ENCODE measurements around the gene IPCEF1. TPM values are rescaled to one million over a fixed set of nuclear protein-coding genes. Genes with fewer than 3 reads are reported as not detected.

Gene IPCEF1
- total RNA-seq, 1 experiment from 2014 or later = 0.28 TPM

DNA sequence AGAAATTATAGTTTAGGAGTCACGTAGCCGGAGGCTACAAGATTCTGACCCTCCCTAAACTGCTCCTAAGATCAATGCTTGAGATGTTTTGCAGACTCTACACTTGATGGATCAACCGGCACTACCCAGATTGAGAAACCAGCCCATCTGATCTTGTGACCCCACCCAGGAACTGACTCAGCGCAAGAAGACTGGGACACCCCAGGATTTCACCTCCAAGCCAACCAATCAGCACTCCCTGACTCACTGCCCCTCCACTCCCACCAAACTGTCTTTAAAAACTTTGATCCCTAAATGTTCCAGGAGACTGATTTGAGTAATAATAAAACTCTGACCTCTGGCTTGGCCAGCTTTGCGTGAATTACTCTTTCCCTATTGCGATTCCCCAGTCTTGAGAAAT lies 217.8 kb downstream of the IPCEF1 start:
- no peaks in the 10 kb centered on the region for H3K9me3 ChIP-seq (ENCODE audit: control insufficient read depth, insufficient read depth, low read depth, low read length)
- no peaks in the 10 kb centered on the region for H3K36me3 ChIP-seq (ENCODE audit: control insufficient read depth, insufficient read depth, low read length)
- H3K4me1 ChIP-seq (ENCODE audit: control insufficient read depth, insufficient read depth, low read length) = no peaks in the 10 kb centered on the region
- POLR2A ChIA-PET = no interaction called here
- CTCF ChIA-PET = no interaction called here
- ATAC-seq (no peak), DNase-seq (ENCODE audit: low read depth, low spot score) (no peak)
- no TSS peak for BruUV-seq (replicated peaks)
- no peak for TF ChIP-seq SIN3A (IDR thresholded peaks at IDR 0.05; ENCODE audit: borderline replicate concordance, insufficient read depth, low read depth, low read length)
- TF ChIP-seq, protein P1, sequence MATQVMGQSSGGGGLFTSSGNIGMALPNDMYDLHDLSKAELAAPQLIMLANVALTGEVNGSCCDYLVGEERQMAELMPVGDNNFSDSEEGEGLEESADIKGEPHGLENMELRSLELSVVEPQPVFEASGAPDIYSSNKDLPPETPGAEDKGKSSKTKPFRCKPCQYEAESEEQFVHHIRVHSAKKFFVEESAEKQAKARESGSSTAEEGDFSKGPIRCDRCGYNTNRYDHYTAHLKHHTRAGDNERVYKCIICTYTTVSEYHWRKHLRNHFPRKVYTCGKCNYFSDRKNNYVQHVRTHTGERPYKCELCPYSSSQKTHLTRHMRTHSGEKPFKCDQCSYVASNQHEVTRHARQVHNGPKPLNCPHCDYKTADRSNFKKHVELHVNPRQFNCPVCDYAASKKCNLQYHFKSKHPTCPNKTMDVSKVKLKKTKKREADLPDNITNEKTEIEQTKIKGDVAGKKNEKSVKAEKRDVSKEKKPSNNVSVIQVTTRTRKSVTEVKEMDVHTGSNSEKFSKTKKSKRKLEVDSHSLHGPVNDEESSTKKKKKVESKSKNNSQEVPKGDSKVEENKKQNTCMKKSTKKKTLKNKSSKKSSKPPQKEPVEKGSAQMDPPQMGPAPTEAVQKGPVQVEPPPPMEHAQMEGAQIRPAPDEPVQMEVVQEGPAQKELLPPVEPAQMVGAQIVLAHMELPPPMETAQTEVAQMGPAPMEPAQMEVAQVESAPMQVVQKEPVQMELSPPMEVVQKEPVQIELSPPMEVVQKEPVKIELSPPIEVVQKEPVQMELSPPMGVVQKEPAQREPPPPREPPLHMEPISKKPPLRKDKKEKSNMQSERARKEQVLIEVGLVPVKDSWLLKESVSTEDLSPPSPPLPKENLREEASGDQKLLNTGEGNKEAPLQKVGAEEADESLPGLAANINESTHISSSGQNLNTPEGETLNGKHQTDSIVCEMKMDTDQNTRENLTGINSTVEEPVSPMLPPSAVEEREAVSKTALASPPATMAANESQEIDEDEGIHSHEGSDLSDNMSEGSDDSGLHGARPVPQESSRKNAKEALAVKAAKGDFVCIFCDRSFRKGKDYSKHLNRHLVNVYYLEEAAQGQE (IDR thresholded peaks at IDR 0.05; ENCODE audit: insufficient read depth in 1 of 2, low read depth in 2 of 2, low read length in 1 of 2) = no peak
- TF ChIP-seq, protein P2, sequence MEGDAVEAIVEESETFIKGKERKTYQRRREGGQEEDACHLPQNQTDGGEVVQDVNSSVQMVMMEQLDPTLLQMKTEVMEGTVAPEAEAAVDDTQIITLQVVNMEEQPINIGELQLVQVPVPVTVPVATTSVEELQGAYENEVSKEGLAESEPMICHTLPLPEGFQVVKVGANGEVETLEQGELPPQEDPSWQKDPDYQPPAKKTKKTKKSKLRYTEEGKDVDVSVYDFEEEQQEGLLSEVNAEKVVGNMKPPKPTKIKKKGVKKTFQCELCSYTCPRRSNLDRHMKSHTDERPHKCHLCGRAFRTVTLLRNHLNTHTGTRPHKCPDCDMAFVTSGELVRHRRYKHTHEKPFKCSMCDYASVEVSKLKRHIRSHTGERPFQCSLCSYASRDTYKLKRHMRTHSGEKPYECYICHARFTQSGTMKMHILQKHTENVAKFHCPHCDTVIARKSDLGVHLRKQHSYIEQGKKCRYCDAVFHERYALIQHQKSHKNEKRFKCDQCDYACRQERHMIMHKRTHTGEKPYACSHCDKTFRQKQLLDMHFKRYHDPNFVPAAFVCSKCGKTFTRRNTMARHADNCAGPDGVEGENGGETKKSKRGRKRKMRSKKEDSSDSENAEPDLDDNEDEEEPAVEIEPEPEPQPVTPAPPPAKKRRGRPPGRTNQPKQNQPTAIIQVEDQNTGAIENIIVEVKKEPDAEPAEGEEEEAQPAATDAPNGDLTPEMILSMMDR (IDR thresholded peaks at IDR 0.05) = no peak
- TF ChIP-seq TCF7L2 (IDR thresholded peaks at IDR 0.05; ENCODE audit: low read depth, low read length) = no peak
- TF ChIP-seq POLR2AphosphoS5 (IDR thresholded peaks at IDR 0.05; ENCODE audit: low read depth, low read length) = no peak
- in situ Hi-C loops (cut with HindIII; ENCODE audit: low pct_unique_long_range_greater_than_20kb, low sequenced_read_pairs) (no loop called here), intact Hi-C loops (cut with micrococcal nuclease; ENCODE audit: unreplicated experiment) (no loop called here)
- no peak overlapping the region for H3K27ac ChIP-seq (ENCODE audit: low read length)
- no peak overlapping the region for H3K4me3 ChIP-seq (ENCODE audit: low read depth in 2 of 2, low read length in 2 of 2)
- H3K27me3 ChIP-seq (ENCODE audit: control insufficient read depth, insufficient read depth, low read length) = no peaks in the 10 kb centered on the region

GRCh38 chr6:154134471-154135147 lies 222.0 kb downstream of the IPCEF1 start:
- Histone ChIP-seq H3K4me1 (ENCODE audit: control insufficient read depth, insufficient read depth, low read length) (no peaks in the 10 kb centered on the region), H3K4me3 (ENCODE audit: low read depth in 2 of 2, low read length in 2 of 2) (no peak overlapping the region), H3K9me3 (ENCODE audit: control insufficient read depth, insufficient read depth, low read depth, low read length) (no peaks in the 10 kb centered on the region), H3K27me3 (ENCODE audit: control insufficient read depth, insufficient read depth, low read length) (no peaks in the 10 kb centered on the region; the same call in 1 of the 2 replicates), H3K36me3 (ENCODE audit: control insufficient read depth, insufficient read depth, low read length) (no peaks in the 10 kb centered on the region), H3K27ac (ENCODE audit: low read length) (no peak overlapping the region)
- DNase-seq (ENCODE audit: low read depth, low spot score) (no peak), ATAC-seq (no peak)
- intact Hi-C loops (cut with micrococcal nuclease; ENCODE audit: unreplicated experiment) (no loop called here), in situ Hi-C loops (cut with HindIII; ENCODE audit: low pct_unique_long_range_greater_than_20kb, low sequenced_read_pairs) (no loop called here)
- no TSS peak for BruUV-seq (replicated peaks)
- TF ChIP-seq SIN3A (IDR thresholded peaks at IDR 0.05; ENCODE audit: borderline replicate concordance, insufficient read depth, low read depth, low read length) (no peak), TCF7L2 (IDR thresholded peaks at IDR 0.05; ENCODE audit: low read depth, low read length) (no peak), POLR2AphosphoS5 (IDR thresholded peaks at IDR 0.05; ENCODE audit: low read depth, low read length) (no peak)
- TF ChIP-seq, protein P1 (IDR thresholded peaks at IDR 0.05; ENCODE audit: insufficient read depth in 1 of 2, low read depth in 2 of 2, low read length in 1 of 2) = no peak
- TF ChIP-seq, protein P2 (IDR thresholded peaks at IDR 0.05) = no peak
- ChIA-PET POLR2A (no interaction called here), CTCF (interaction anchor here (0.6 kb wide), 1 partner anchor 18 kb away, joined by 3 read pairs; no protein-coding TSS in a partner anchor)
